Cerebellar nuclear complex (tissue), 1 donor: ENCODE results near the gene GCN1.

Experiments
- DNase-seq, 2 experiments: peaks; one replicate each; lab custom pipeline; 2025; lab: John Stamatoyannopoulos, UW

Gene GCN1

GRCh38 chr12:120093592-120094355, 100.7 kb downstream of the GCN1 start:
- no peak for DNase-seq

- no peak for DNase-seq
These were observed 101.3 kb downstream of the GCN1 start for GRCh38 chr12:120093336-120093591.

GRCh38 chr12:120092551-120093335, 101.8 kb downstream of the GCN1 start:
- DNase-seq: no peak

GRCh38 chr12:120091371-120092090, 103.0 kb downstream of the GCN1 start:
- no peak for DNase-seq

GRCh38 chr12:120090626-120091295, 103.8 kb downstream of the GCN1 start:
- no peak for DNase-seq

- DNase-seq: no peak
These were observed 104.3 kb downstream of the GCN1 start for GRCh38 chr12:120090206-120090605.

GRCh38 chr12:120089796-120090195, 104.7 kb downstream of the GCN1 start:
- DNase-seq: no peak

GRCh38 chr12:120089105-120089504, 105.4 kb downstream of the GCN1 start:
- no peak for DNase-seq

GRCh38 chr12:120086801-120087621, 107.5 kb downstream of the GCN1 start:
- DNase-seq: peak; percentile 97 to 99

- no peak for DNase-seq
These were observed 108.4 kb downstream of the GCN1 start for GRCh38 chr12:120085920-120086645.

- DNase-seq: no peak
These were observed 112.9 kb downstream of the GCN1 start for GRCh38 chr12:120081641-120082040.

GRCh38 chr12:120079411-120080400, 114.8 kb downstream of the GCN1 start:
- DNase-seq: no peak

GRCh38 chr12:120078868-120079267, 115.6 kb downstream of the GCN1 start:
- DNase-seq: no peak

GRCh38 chr12:120077260-120077659, 117.3 kb downstream of the GCN1 start:
- DNase-seq: no peak
